HCT116 (cell line): ENCODE data around the gene ATAD3C. TPM values are rescaled to one million over a fixed set of nuclear protein-coding genes. Genes with fewer than 3 reads are reported as not detected.
"Not testable (repeated sequence)": the region's sequence is repeated elsewhere in the genome, so short reads cannot be mapped to it uniquely, and the experiment has no call there.

Source experiments
- ATAC-seq: fragments of 200-7000 bp; cut with Tn5 transposase; 2 replicates; pipeline ENCODE4 v1.9.1; 2020; ENCODE audit warnings: mild to moderate bottlenecking, moderate library complexity
- BruUV-seq: library from RNA; stranded (reverse); fragments of 400-500 nt; replicated peaks from 2 replicates; lab custom pipeline; 2021; lab: Mats Ljungman, UMichigan
- CTCF ChIA-PET: fragments of 300-600 bp; sonication (Branson Sonifier 250); formaldehyde crosslinking; loops from one replicate; lab custom pipeline; 2021; ENCODE audit warnings: antibody characterized with exemption; lab: Charles Lee
- POLR2A ChIA-PET: fragments of 300-600, 350-600 bp; sonication (Branson Sonifier 250); formaldehyde crosslinking; loops from one replicate; lab custom pipeline; 2021; ENCODE audit warnings: antibody characterized with exemption; lab: Charles Lee
- RAD21 ChIA-PET, 2 experiments: fragments of 300-600 bp; sonication (Branson Sonifier 250); formaldehyde crosslinking; loops; one replicate each; lab custom pipeline; 2023; ENCODE audit warnings: low total read pairs in 2 of 2; ENCODE audit not compliant: uncharacterized antibody in 2 of 2, unreplicated experiment in 2 of 2, low non-redundant PET in 1 of 2; lab: Charles Lee
- DNase-seq: peaks from one replicate; pipeline ENCODE4 v3.0.0-alpha.2; 2010; ENCODE audit warnings: low read depth, low spot score
- H2AFZ ChIP-seq: fragments of 200-600 bp; shearing (Covaris generic), sonication (generic); 2 replicates; pipeline ENCODE4 v1.6.1; 2017; ENCODE audit warnings: low read depth, mixed run types, mixed read lengths, antibody characterized with exemption, low read length; ENCODE audit not compliant: poor library complexity, severe bottlenecking
- H3K27ac ChIP-seq: 2 replicates; pipeline ENCODE4 v1.5.1; 2012; ENCODE audit warnings: low read depth, low read length
- H3K27me3 ChIP-seq: fragments of 200-600 bp; sonication (generic); 2 replicates; pipeline ENCODE4 v1.6.1; 2016; ENCODE audit warnings: mixed run types, low read length, mixed read lengths; ENCODE audit not compliant: insufficient read depth
- H3K36me3 ChIP-seq, 2 experiments: fragments of 200-500 bp in 1 of 2; fragments of 200-600 bp in 1 of 2; sonication (Bioruptor generic) in 1 of 2; sonication (generic) in 1 of 2; 2 replicates each; pipeline versions ENCODE4 v1.5.1 to v1.6.1; 2014 to 2016; ENCODE audit warnings: low read length in 2 of 2, inconsistent platforms in 1 of 2, mixed read lengths in 1 of 2, mixed run types in 1 of 2; ENCODE audit not compliant: insufficient read depth in 2 of 2, control insufficient read depth in 1 of 2
- H3K4me1 ChIP-seq, 2 experiments: fragments of 200-600 bp in 1 of 2; sonication (generic) in 1 of 2; 2 replicates each; pipeline versions ENCODE4 v1.5.1 to v1.6.1; 2012 to 2017; ENCODE audit warnings: low read length in 2 of 2, inconsistent platforms in 1 of 2, mild to moderate bottlenecking in 1 of 2, mixed read lengths in 1 of 2, mixed run types in 1 of 2, moderate library complexity in 1 of 2; ENCODE audit not compliant: insufficient read depth in 2 of 2, control insufficient read depth in 1 of 2
- H3K4me2 ChIP-seq: fragments of 200-600 bp; sonication (generic); 2 replicates; pipeline ENCODE4 v1.6.1; 2017; ENCODE audit warnings: mixed run types, low read length, mixed read lengths
- H3K4me3 ChIP-seq, 2 experiments: fragments of 200-600 bp in 1 of 2; sonication (generic) in 1 of 2; replicated peaks in 1 of 2; 2 replicates each; pipeline ENCODE4 v1.5.1; 2011 to 2016; ENCODE audit warnings: low read length in 2 of 2, control low read depth in 1 of 2, low read depth in 1 of 2, mild to moderate bottlenecking in 1 of 2, mixed read lengths in 1 of 2, mixed run types in 1 of 2
- H3K79me2 ChIP-seq: fragments of 200-600 bp; sonication (generic); 2 replicates; pipeline ENCODE4 v1.6.1; 2017; ENCODE audit warnings: mild to moderate bottlenecking, mixed run types, low read length, moderate library complexity, mixed read lengths; ENCODE audit not compliant: insufficient read depth
- H3K9ac ChIP-seq: fragments of 200-600 bp; sonication (generic); 2 replicates; pipeline ENCODE4 v1.6.1; 2016; ENCODE audit warnings: low read length, mixed read lengths
- H3K9me2 ChIP-seq: fragments of 200-600 bp; sonication (generic), shearing (Covaris generic); 2 replicates; pipeline ENCODE4 v1.6.1; 2017; ENCODE audit warnings: mixed run types, mild to moderate bottlenecking, moderate library complexity; ENCODE audit not compliant: insufficient read depth
- H3K9me3 ChIP-seq, 2 experiments: fragments of 200-500 bp in 1 of 2; fragments of 200-600 bp in 1 of 2; sonication (Bioruptor generic) in 1 of 2; sonication (generic) in 1 of 2; 2 replicates each; pipeline ENCODE4 v1.6.1; 2014 to 2017; ENCODE audit warnings: low read length in 2 of 2, mixed read lengths in 2 of 2, inconsistent platforms in 1 of 2, low read depth in 1 of 2, mild to moderate bottlenecking in 1 of 2, mixed run types in 1 of 2, moderate library complexity in 1 of 2; ENCODE audit not compliant: control insufficient read depth in 1 of 2, insufficient read depth in 1 of 2
- H4K20me1 ChIP-seq: fragments of 200-600 bp; sonication (generic), shearing (Covaris generic); 2 replicates; pipeline ENCODE4 v1.6.1; 2017; ENCODE audit warnings: mixed run types, mild to moderate bottlenecking, moderate library complexity; ENCODE audit not compliant: insufficient read depth
- CBX3 ChIP-seq: IDR thresholded peaks from 2 replicates; pipeline ENCODE4 v1.6.1; 2012; ENCODE audit warnings: low read depth
- EGR1 ChIP-seq: IDR thresholded peaks from 2 replicates; pipeline ENCODE4 v1.6.1; 2012; ENCODE audit warnings: low read depth
- ELF1 ChIP-seq: IDR thresholded peaks from 2 replicates; pipeline ENCODE4 v1.6.1; 2012; ENCODE audit warnings: low read depth, borderline replicate concordance
- EZH2phosphoT487 ChIP-seq: fragments of 200-600 bp; IDR thresholded peaks from 2 replicates; pipeline ENCODE4 v1.6.1; 2018; ENCODE audit warnings: antibody characterized with exemption, borderline replicate concordance
- JUND ChIP-seq: IDR thresholded peaks from 2 replicates; pipeline ENCODE4 v1.6.1; 2012
- POLR2A ChIP-seq: IDR thresholded peaks from 2 replicates; pipeline ENCODE4 v1.7.0; 2011; ENCODE audit warnings: borderline replicate concordance; ENCODE audit not compliant: insufficient read depth, insufficient read length; ENCODE audit errors: extremely low read depth
- POLR2AphosphoS5 ChIP-seq: IDR thresholded peaks from 2 replicates; pipeline ENCODE4 v1.6.1; 2011; ENCODE audit warnings: mild to moderate bottlenecking, low read depth, low read length, moderate library complexity
- RAD21 ChIP-seq: IDR thresholded peaks from 2 replicates; pipeline ENCODE4 v1.6.1; 2012; ENCODE audit warnings: low read depth, mild to moderate bottlenecking
- SIN3A ChIP-seq: IDR thresholded peaks from 2 replicates; pipeline ENCODE4 v1.6.1; 2012; ENCODE audit warnings: low read depth
- SP1 ChIP-seq: IDR thresholded peaks from 2 replicates; pipeline ENCODE4 v1.6.1; 2012; ENCODE audit warnings: low read depth
- SRF ChIP-seq: IDR thresholded peaks from 2 replicates; pipeline ENCODE4 v1.6.1; 2012; ENCODE audit warnings: low read depth
- TCF7L2 ChIP-seq: IDR thresholded peaks from 2 replicates; pipeline ENCODE4 v1.7.0; 2011; ENCODE audit warnings: borderline replicate concordance, inconsistent platforms; ENCODE audit not compliant: insufficient read depth, insufficient read length; ENCODE audit errors: extremely low read depth
- YY1 ChIP-seq: IDR thresholded peaks from 2 replicates; pipeline ENCODE4 v1.6.1; 2011; ENCODE audit warnings: low read length, low read depth, moderate library complexity, mild to moderate bottlenecking; ENCODE audit not compliant: insufficient replicate concordance; ENCODE audit errors: extremely low read depth
- ZFX ChIP-seq: fragments of 450-650 bp; IDR thresholded peaks from 2 replicates; pipeline ENCODE4 v1.6.1; 2017
- ZNF274 ChIP-seq: fragments of 200-500 bp; sonication (Bioruptor generic); IDR thresholded peaks from 2 replicates; pipeline ENCODE4 v1.6.1; 2014; ENCODE audit warnings: mild to moderate bottlenecking, low read depth, low read length, inconsistent platforms
- intact Hi-C: fragments of 100-400 bp; cut with micrococcal nuclease; formaldehyde crosslinking; loops from 2 replicates; pipeline ENCODE4 v1.10.0; 2022
- total RNA-seq: library from RNA; stranded (reverse); gene quantifications from one replicate; pipeline ENCODE4 v1.2.1, GENCODE V29; 2021; ENCODE audit not compliant: unreplicated experiment
- TF ChIP-seq, protein P1 (sequence below): IDR thresholded peaks from 2 replicates; pipeline ENCODE4 v1.6.1; 2012
- TF ChIP-seq, protein P2 (sequence below): IDR thresholded peaks from 2 replicates; pipeline ENCODE4 v1.6.1; 2012

ATAD3C gene
- total RNA-seq, 1 experiment from 2014 or later = 0.61 TPM

DNA sequence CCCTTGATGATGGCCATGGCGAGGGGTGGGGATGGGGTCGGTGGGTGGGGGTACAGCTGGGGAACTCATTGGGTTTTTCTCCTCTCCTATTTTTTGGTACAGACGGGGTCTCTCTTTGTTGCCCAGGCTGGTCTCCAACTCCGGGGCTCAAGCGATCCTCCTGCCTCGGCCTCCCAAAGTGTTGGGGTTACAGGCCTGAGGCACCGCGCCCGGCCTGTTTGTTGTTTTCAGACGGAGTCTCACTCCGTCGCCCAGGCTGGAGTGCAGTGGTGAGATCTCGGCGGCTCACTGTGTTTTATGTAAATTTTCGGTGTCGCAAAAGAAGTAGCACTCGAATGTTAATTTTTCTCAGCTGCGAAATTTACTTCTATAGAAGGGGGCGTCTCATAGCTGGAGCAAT is 2.9 kb upstream of the ATAD3C start:
- CTCF ChIA-PET, intact Hi-C loops, H3K27ac ChIP-seq: not testable (repeated sequence)

DNA sequence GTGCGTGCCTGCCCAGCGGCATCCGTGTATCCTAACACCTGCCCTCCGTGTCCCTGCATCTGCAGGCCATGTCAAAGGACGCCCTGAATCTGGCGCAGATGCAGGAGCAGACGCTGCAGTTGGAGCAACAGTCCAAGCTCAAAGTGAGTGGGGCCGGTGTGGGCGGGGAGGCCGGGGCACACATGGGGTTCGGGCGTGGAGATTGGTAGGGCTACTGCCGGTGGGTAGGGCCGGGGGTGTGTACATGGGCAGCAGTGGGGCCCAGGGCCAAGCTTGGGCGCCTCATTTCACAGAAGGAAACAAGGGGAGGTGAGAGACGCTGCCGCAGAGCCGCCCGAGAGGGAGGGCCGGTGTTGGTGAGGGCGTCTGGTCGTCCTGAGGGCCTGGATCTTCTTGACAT is 1.1 kb downstream of the ATAD3C start:
- RAD21 ChIA-PET, POLR2A ChIA-PET, H3K36me3 ChIP-seq, H3K9ac ChIP-seq, H2AFZ ChIP-seq, CTCF ChIA-PET, ATAC-seq, DNase-seq, H3K9me3 ChIP-seq, H3K27ac ChIP-seq, H3K79me2 ChIP-seq, H3K4me2 ChIP-seq, H3K4me1 ChIP-seq, H3K9me2 ChIP-seq, BruUV-seq, H3K4me3 ChIP-seq, H4K20me1 ChIP-seq, H3K27me3 ChIP-seq, intact Hi-C loops: not testable (repeated sequence)

More for the DNA sequence above, 2.9 kb upstream of the ATAD3C start:
- H3K9me2 ChIP-seq, DNase-seq, H3K27me3 ChIP-seq, RAD21 ChIA-PET, H3K4me1 ChIP-seq, H3K36me3 ChIP-seq, H3K4me2 ChIP-seq, BruUV-seq, H3K4me3 ChIP-seq, POLR2A ChIA-PET, H2AFZ ChIP-seq, H4K20me1 ChIP-seq, H3K9ac ChIP-seq, H3K79me2 ChIP-seq, ATAC-seq, H3K9me3 ChIP-seq: not testable (repeated sequence)

DNA sequence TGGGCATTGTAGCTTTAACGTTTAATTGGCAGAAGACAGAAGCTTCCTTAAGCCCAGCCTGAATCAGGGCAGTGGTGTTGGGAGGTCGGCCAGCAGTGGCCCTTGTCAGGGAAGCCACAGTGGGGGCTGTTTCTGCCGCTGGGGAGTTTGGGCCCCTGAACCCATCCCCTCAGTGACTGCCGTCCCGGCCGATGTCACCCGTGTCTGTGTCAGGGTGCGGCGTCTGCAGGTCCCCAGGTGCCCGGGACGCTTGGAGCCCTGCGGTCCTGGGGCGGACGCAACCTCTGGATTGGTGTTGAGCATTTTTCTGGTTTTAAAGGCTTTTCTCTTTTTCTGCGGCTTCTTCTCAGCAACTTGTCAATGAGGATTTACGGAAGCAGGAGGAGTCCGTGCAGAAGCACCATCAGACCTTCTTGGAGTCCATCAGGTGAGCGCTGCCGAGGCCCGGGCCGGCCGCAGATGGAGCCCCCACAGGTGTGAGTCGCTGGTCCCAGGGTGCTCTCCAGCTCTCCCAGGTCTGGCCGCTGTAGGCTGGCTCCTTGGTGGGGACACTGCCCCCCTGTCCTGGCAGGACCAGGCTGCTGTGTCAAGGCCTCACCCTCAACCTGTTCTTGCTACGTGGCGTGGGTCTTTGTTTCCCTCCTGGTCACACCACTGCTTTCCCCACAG is 2.3 kb downstream of the ATAD3C start:
- H3K4me2 ChIP-seq = no peak overlapping the region
- no peaks in the 10 kb centered on the region for H3K9me3 ChIP-seq
- H3K36me3 ChIP-seq = no peaks in the 10 kb centered on the region
- no TSS peak for BruUV-seq
- no peak overlapping the region for H3K4me3 ChIP-seq
- no peak overlapping the region for H3K9ac ChIP-seq
- no peaks in the 10 kb centered on the region for H3K79me2 ChIP-seq
- no peaks in the 10 kb centered on the region for H3K9me2 ChIP-seq
- H4K20me1 ChIP-seq = no peaks in the 10 kb centered on the region
- H2AFZ ChIP-seq = no peak overlapping the region
- H3K27ac ChIP-seq = no peak overlapping the region
- CTCF ChIA-PET = no interaction called here
- intact Hi-C loops = no loop called here
- TF ChIP-seq EZH2phosphoT487 = no peak
- no peak for TF ChIP-seq TCF7L2
- TF ChIP-seq POLR2AphosphoS5 = no peak
- TF ChIP-seq EGR1 = no peak
- TF ChIP-seq SRF = no peak
- no peak for TF ChIP-seq CBX3
- no peak for TF ChIP-seq ZNF274
- TF ChIP-seq, protein P1, sequence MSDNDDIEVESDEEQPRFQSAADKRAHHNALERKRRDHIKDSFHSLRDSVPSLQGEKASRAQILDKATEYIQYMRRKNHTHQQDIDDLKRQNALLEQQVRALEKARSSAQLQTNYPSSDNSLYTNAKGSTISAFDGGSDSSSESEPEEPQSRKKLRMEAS = no peak
- TF ChIP-seq SP1 = no peak
- TF ChIP-seq RAD21 = no peak
- TF ChIP-seq SIN3A = no peak
- no peak for TF ChIP-seq ELF1
- TF ChIP-seq YY1 = no peak
- TF ChIP-seq JUND = no peak
- TF ChIP-seq, protein P2, sequence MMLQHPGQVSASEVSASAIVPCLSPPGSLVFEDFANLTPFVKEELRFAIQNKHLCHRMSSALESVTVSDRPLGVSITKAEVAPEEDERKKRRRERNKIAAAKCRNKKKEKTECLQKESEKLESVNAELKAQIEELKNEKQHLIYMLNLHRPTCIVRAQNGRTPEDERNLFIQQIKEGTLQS = no peak
- TF ChIP-seq POLR2A = no peak
- TF ChIP-seq ZFX = no peak
- H3K27me3 ChIP-seq = no peaks in the 10 kb centered on the region
- ATAC-seq (no peak), DNase-seq (no peak)
- POLR2A ChIA-PET = no interaction called here
- H3K4me1 ChIP-seq = no peaks in the 10 kb centered on the region
- RAD21 ChIA-PET = no interaction called here
